ENCODE results near the gene TMEM250.

TMEM250 gene

GRCh38 chr9:136083558-136084062 is 35.1 kb downstream of the TMEM250 start:
- H3K4me1 Mint-ChIP-seq: peaks cover 26% of the 10 kb centered on the region
- ATAC-seq (replicated peaks; ENCODE audit: extremely low read depth, poor library complexity, severe bottlenecking) (no peak), DNase-seq (ENCODE audit: low spot score in 2 of 2) (no peak)
- no peak overlapping the region for H3K4me3 Mint-ChIP-seq
- H3K27ac Mint-ChIP-seq (ENCODE audit: low read depth): no peak overlapping the region
- H3K27me3 Mint-ChIP-seq: no peaks in the 10 kb centered on the region
- H3K9me3 Mint-ChIP-seq: no peaks in the 10 kb centered on the region
- no peaks in the 10 kb centered on the region for H3K36me3 Mint-ChIP-seq (ENCODE audit: insufficient read depth)

- no peak for DNase-seq (ENCODE audit: low spot score in 2 of 2)
- ATAC-seq (replicated peaks; ENCODE audit: extremely low read depth, poor library complexity, severe bottlenecking): no peak
- Mint-ChIP-seq H3K4me1 (peaks cover 26% of the 10 kb centered on the region), H3K36me3 (ENCODE audit: insufficient read depth) (peaks cover 2% of the 10 kb centered on the region), H3K9me3 (no peaks in the 10 kb centered on the region), H3K27me3 (no peaks in the 10 kb centered on the region), H3K4me3 (no peak overlapping the region), H3K27ac (ENCODE audit: low read depth) (no peak overlapping the region)
Observed at GRCh38 chr9:136082496-136083361, 35.9 kb downstream of the TMEM250 start.

- H3K27me3 Mint-ChIP-seq: no peaks in the 10 kb centered on the region
- no peak overlapping the region for H3K27ac Mint-ChIP-seq (ENCODE audit: low read depth)
- H3K4me3 Mint-ChIP-seq: no peak overlapping the region
- H3K36me3 Mint-ChIP-seq (ENCODE audit: insufficient read depth): peaks cover 2% of the 10 kb centered on the region
- DNase-seq (ENCODE audit: low spot score in 2 of 2) (no peak), ATAC-seq (replicated peaks; ENCODE audit: extremely low read depth, poor library complexity, severe bottlenecking) (no peak)
- H3K4me1 Mint-ChIP-seq: peaks cover 31% of the 10 kb centered on the region
- no peaks in the 10 kb centered on the region for H3K9me3 Mint-ChIP-seq
Observed at GRCh38 chr9:136081826-136082495, 36.7 kb downstream of the TMEM250 start.

- Mint-ChIP-seq H3K36me3 (ENCODE audit: insufficient read depth) (peaks cover 2% of the 10 kb centered on the region), H3K27ac (ENCODE audit: low read depth) (no peak overlapping the region), H3K4me3 (no peak overlapping the region), H3K4me1 (peaks cover 28% of the 10 kb centered on the region), H3K27me3 (no peaks in the 10 kb centered on the region), H3K9me3 (no peaks in the 10 kb centered on the region)
- no peak for DNase-seq (ENCODE audit: low spot score in 2 of 2)
- no peak for ATAC-seq (replicated peaks; ENCODE audit: extremely low read depth, poor library complexity, severe bottlenecking)
Observed at GRCh38 chr9:136081113-136081825, 37.4 kb downstream of the TMEM250 start.

GRCh38 chr9:136080716-136081112 is 38.0 kb downstream of the TMEM250 start:
- Mint-ChIP-seq H3K27me3 (no peaks in the 10 kb centered on the region), H3K9me3 (no peaks in the 10 kb centered on the region), H3K27ac (ENCODE audit: low read depth) (peak overlapping the region; percentile 74), H3K36me3 (ENCODE audit: insufficient read depth) (peaks cover 2% of the 10 kb centered on the region), H3K4me1 (peaks cover 34% of the 10 kb centered on the region), H3K4me3 (no peak overlapping the region)
- no peak for ATAC-seq (replicated peaks; ENCODE audit: extremely low read depth, poor library complexity, severe bottlenecking)
- no peak for DNase-seq (ENCODE audit: low spot score in 2 of 2)

GRCh38 chr9:136079916-136080246 is 38.8 kb downstream of the TMEM250 start:
- H3K27me3 Mint-ChIP-seq: no peaks in the 10 kb centered on the region
- peaks cover 2% of the 10 kb centered on the region for H3K36me3 Mint-ChIP-seq (ENCODE audit: insufficient read depth)
- H3K27ac Mint-ChIP-seq (ENCODE audit: low read depth): peak overlapping the region; percentile 74
- H3K4me1 Mint-ChIP-seq: peaks cover 37% of the 10 kb centered on the region
- ATAC-seq (replicated peaks; ENCODE audit: extremely low read depth, poor library complexity, severe bottlenecking): no peak
- H3K9me3 Mint-ChIP-seq: no peaks in the 10 kb centered on the region
- DNase-seq (ENCODE audit: low spot score in 2 of 2): no peak
- H3K4me3 Mint-ChIP-seq: no peak overlapping the region

GRCh38 chr9:136079211-136079915 is 39.3 kb downstream of the TMEM250 start:
- Mint-ChIP-seq H3K4me3 (no peak overlapping the region), H3K4me1 (peaks cover 32% of the 10 kb centered on the region), H3K27ac (ENCODE audit: low read depth) (peak overlapping the region; percentile 72), H3K36me3 (ENCODE audit: insufficient read depth) (peaks cover 2% of the 10 kb centered on the region), H3K27me3 (no peaks in the 10 kb centered on the region), H3K9me3 (no peaks in the 10 kb centered on the region)
- ATAC-seq (replicated peaks; ENCODE audit: extremely low read depth, poor library complexity, severe bottlenecking) (no peak), DNase-seq (ENCODE audit: low spot score in 2 of 2) (no peak)

GRCh38 chr9:136078498-136079011 is 40.1 kb downstream of the TMEM250 start:
- Mint-ChIP-seq H3K27me3 (no peaks in the 10 kb centered on the region), H3K4me3 (no peak overlapping the region), H3K4me1 (peaks cover 30% of the 10 kb centered on the region), H3K36me3 (ENCODE audit: insufficient read depth) (peaks cover 2% of the 10 kb centered on the region), H3K27ac (ENCODE audit: low read depth) (peak overlapping the region; percentile 72), H3K9me3 (no peaks in the 10 kb centered on the region)
- DNase-seq (ENCODE audit: low spot score in 2 of 2): no peak
- ATAC-seq (replicated peaks; ENCODE audit: extremely low read depth, poor library complexity, severe bottlenecking): no peak

- Mint-ChIP-seq H3K4me1 (peaks cover 30% of the 10 kb centered on the region), H3K4me3 (no peak overlapping the region), H3K36me3 (ENCODE audit: insufficient read depth) (peaks cover 2% of the 10 kb centered on the region), H3K9me3 (no peaks in the 10 kb centered on the region), H3K27me3 (no peaks in the 10 kb centered on the region), H3K27ac (ENCODE audit: low read depth) (no peak overlapping the region)
- ATAC-seq (replicated peaks; ENCODE audit: extremely low read depth, poor library complexity, severe bottlenecking): no peak
- no peak for DNase-seq (ENCODE audit: low spot score in 2 of 2)
Observed at GRCh38 chr9:136078024-136078423, 40.7 kb downstream of the TMEM250 start.

GRCh38 chr9:136077491-136077890 is 41.2 kb downstream of the TMEM250 start:
- peaks cover 30% of the 10 kb centered on the region for H3K4me1 Mint-ChIP-seq
- no peaks in the 10 kb centered on the region for H3K9me3 Mint-ChIP-seq
- H3K36me3 Mint-ChIP-seq (ENCODE audit: insufficient read depth): peaks cover 2% of the 10 kb centered on the region
- H3K4me3 Mint-ChIP-seq: no peak overlapping the region
- no peaks in the 10 kb centered on the region for H3K27me3 Mint-ChIP-seq
- no peak for ATAC-seq (replicated peaks; ENCODE audit: extremely low read depth, poor library complexity, severe bottlenecking)
- no peak for DNase-seq (ENCODE audit: low spot score in 2 of 2)
- peak overlapping the region; percentile 71 for H3K27ac Mint-ChIP-seq (ENCODE audit: low read depth)

- ATAC-seq (replicated peaks; ENCODE audit: extremely low read depth, poor library complexity, severe bottlenecking) (no peak), DNase-seq (ENCODE audit: low spot score in 2 of 2) (no peak)
- Mint-ChIP-seq H3K36me3 (ENCODE audit: insufficient read depth) (peaks cover 2% of the 10 kb centered on the region), H3K4me1 (peaks cover 30% of the 10 kb centered on the region), H3K4me3 (peak overlapping the region; percentile 10), H3K27me3 (no peaks in the 10 kb centered on the region), H3K9me3 (no peaks in the 10 kb centered on the region), H3K27ac (ENCODE audit: low read depth) (peak overlapping the region; percentile 33)
Observed at GRCh38 chr9:136075881-136076678, 42.6 kb downstream of the TMEM250 start.

Data from central memory CD8-positive, alpha-beta T cell (primary cell).